Effector memory CD8-positive, alpha-beta T cell (primary cell): ENCODE data around the gene SYCP1.
"Not testable (repeated sequence)": the region's sequence is repeated elsewhere in the genome, so short reads cannot be mapped to it uniquely, and the experiment has no call there.

Experiments
- ATAC-seq: fragments of 150-1000 bp; cut with Tn5 transposase; replicated peaks from 2 replicates; pipeline ENCODE4 v1.10.0; 2021; ENCODE audit warnings: mild to moderate bottlenecking, moderate library complexity
- DNase-seq, 3 experiments: peaks; one replicate each; pipeline ENCODE4 v3.0.0; 2021
- H3K27ac Mint-ChIP-seq, 2 donors: one replicate each; pipeline ENCODE4 v1.8.0; 2022; ENCODE audit warnings: mild to moderate bottlenecking in 2 of 2, mixed read lengths in 2 of 2, moderate library complexity in 2 of 2
- H3K27me3 Mint-ChIP-seq, 2 donors: one replicate each; pipeline ENCODE4 v1.8.0; 2022; ENCODE audit warnings: mixed read lengths in 2 of 2
- H3K36me3 Mint-ChIP-seq: one replicate; pipeline ENCODE4 v1.8.0; 2022; ENCODE audit warnings: mild to moderate bottlenecking, moderate library complexity, mixed read lengths; ENCODE audit not compliant: insufficient read depth
- H3K4me1 Mint-ChIP-seq, 2 donors: one replicate each; pipeline ENCODE4 v1.8.0; 2022; ENCODE audit warnings: low read depth in 2 of 2, mixed read lengths in 2 of 2
- H3K4me3 Mint-ChIP-seq, 2 donors: one replicate each; pipeline ENCODE4 v1.8.0; 2022; ENCODE audit warnings: mild to moderate bottlenecking in 2 of 2, mixed read lengths in 2 of 2, moderate library complexity in 2 of 2
- H3K9me3 Mint-ChIP-seq, 2 donors: one replicate each; pipeline ENCODE4 v1.8.0; 2022; ENCODE audit warnings: mixed read lengths in 2 of 2

The SYCP1 gene

DNA sequence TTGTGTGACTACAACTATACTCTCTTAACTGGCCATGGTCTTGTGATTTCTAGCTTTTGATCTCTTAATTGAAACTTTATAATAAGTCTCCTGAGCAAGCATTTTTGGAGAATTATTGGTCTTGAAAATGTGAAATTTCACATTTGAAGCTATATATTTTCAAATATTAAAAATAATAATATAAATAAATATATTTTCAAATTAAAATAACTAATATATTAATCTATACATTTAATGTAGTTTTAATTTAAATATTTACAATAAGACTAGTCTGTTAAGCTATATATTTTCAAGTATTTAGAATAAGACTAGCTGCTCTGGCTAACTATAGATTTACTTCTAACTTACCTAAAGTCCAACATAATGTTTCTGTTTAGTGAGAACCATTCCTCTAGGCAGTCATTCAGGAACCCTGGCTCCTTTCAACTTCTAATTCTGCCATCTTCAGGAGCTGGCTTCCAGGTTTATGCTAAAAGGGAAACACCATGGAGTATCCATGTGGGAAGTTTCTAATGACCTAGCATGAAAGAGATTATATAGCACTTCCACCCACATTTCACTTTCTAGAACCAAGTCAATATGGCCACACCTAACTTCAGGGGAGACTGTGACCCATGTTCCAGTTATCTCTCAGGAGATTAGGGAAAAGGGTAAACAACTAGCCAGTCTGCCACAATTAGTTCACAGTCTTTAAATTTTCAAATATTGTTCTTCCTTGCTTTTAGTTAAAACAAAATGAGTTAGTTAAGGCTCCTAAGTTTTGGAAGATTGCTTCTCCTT lies 143.0 kb downstream of the SYCP1 start:
- no peak overlapping the region for H3K27ac Mint-ChIP-seq
- ATAC-seq (no peak), DNase-seq (no peak)
- H3K36me3 Mint-ChIP-seq = no peaks in the 10 kb centered on the region
- H3K4me3 Mint-ChIP-seq = no peak overlapping the region
- no peaks in the 10 kb centered on the region for H3K4me1 Mint-ChIP-seq
- peaks cover 5 to 6% of the 10 kb centered on the region in 2 donors for H3K27me3 Mint-ChIP-seq
- H3K9me3 Mint-ChIP-seq = no peaks in the 10 kb centered on the region

DNA sequence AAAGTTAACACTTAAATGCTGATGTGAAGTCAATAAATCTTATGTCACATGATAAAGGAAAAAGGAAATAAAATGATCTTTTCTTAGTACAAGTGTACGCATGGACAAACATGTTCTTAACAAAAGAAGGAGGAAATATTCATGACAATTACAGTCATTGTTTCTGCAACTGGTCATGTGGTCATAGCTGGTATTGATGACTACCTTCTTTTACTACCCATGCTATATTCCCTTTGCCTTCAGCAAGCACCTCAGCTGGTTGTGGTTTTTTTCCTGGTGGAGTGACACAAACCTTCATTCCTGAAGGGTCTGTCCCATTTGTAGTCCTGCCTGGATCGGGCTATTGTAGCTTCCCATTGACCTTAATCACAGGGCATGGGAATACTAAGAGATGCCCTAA lies 151.5 kb downstream of the SYCP1 start:
- no peak overlapping the region for H3K27ac Mint-ChIP-seq
- H3K9me3 Mint-ChIP-seq = no peaks in the 10 kb centered on the region
- DNase-seq = no peak
- H3K4me1 Mint-ChIP-seq = no peaks in the 10 kb centered on the region
- H3K27me3 Mint-ChIP-seq = peaks cover 25 to 28% of the 10 kb centered on the region in 2 donors
- H3K36me3 Mint-ChIP-seq = peaks cover 3% of the 10 kb centered on the region
- ATAC-seq = no peak
- H3K4me3 Mint-ChIP-seq = no peak overlapping the region

DNA sequence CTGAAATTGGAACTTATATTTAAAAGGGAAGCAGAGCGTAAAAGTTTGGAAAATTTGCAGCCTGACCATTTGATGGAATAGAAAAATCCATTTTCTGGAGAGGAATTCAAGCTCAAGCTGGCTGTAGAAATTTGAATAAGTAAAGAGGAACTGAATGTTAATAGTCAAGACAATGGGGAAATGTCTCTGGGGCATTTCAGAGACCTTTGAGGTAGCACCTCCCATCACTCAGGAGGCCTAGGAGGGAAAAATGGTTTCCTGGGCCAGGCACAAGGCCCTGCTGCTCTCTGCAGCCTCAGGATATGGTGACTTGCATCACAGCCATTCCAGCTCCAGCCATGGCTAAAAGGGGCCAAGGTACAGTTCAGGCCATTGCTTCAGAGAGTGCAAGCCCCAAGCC lies 157.3 kb downstream of the SYCP1 start:
- DNase-seq = no peak
- Mint-ChIP-seq H3K9me3 (no peaks in the 10 kb centered on the region), H3K27ac (no peak overlapping the region), H3K4me1 (no peaks in the 10 kb centered on the region), H3K27me3 (peaks cover 5 to 11% of the 10 kb centered on the region in 2 donors), H3K36me3 (no peaks in the 10 kb centered on the region), H3K4me3 (no peak overlapping the region)
- ATAC-seq = no peak

DNA sequence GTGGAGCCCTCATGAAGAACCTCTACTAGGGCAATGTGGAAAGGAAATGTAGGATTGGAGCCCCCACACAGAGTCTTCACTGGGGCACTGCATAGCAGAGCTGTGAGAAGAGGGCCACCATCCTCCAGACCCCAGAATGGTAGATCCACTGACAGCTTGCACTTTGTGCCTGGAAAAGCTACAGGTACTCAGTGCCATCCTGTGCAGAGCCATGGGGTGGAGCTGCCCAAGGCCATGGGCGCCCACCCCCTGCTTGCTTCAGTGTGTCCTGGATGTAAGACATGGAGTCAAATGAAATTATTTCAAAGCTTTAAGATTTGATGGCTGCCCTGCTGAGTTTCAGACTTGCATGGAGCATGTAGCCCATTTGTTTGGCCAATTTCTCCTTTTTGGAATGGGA lies 157.8 kb downstream of the SYCP1 start:
- H3K4me1 Mint-ChIP-seq = no peaks in the 10 kb centered on the region
- H3K9me3 Mint-ChIP-seq = no peaks in the 10 kb centered on the region
- DNase-seq = no peak
- H3K4me3 Mint-ChIP-seq = no peak overlapping the region
- no peak for ATAC-seq
- H3K27ac Mint-ChIP-seq = no peak overlapping the region
- H3K27me3 Mint-ChIP-seq = peaks cover under 1 to 7% of the 10 kb centered on the region in 2 donors
- no peaks in the 10 kb centered on the region for H3K36me3 Mint-ChIP-seq

DNA sequence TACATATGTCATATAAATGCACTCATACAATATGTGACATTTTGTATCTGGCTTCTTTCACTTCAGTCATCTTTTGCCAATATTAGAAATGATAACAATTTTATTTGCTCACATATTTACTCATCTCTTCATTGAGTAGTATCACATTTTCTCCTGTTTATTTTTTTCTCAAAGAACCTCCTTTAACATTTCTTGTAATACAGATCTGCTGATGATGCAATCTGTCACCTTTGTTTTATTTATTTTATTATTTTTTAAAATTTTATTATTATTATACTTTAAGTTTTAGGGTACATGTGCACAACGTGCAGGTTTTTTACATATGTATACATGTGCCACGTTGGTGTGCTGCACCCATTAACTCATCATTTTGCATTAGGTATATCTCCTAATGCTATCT lies 159.1 kb downstream of the SYCP1 start:
- Mint-ChIP-seq H3K27me3 (peaks cover 6 to 7% of the 10 kb centered on the region in 2 donors), H3K27ac (no peak overlapping the region), H3K4me3 (no peak overlapping the region), H3K4me1 (no peaks in the 10 kb centered on the region), H3K9me3 (peaks cover 0 to 5% of the 10 kb centered on the region in 2 donors), H3K36me3 (no peaks in the 10 kb centered on the region)
- DNase-seq (no peak), ATAC-seq (no peak)

DNA sequence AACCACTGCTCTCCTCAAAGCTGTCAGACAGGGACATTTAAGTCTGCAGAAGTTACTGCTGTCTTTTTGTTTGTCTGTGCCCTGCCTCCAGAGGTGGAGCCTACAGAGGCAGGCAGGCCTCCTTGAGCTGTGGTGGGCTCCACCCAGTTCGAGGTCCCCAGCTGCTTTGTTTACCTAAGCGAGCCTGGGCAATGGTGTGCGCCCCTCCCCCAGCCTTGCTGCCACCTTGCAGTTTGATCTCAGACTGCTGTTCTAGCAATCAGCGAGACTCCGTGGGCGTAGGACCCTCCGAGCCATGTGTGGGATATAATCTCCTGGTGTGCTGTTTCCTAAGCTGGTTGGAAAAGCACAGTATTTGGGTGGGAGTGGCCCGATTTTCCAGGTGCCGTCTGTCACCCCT lies 164.9 kb downstream of the SYCP1 start:
- not testable (repeated sequence) for DNase-seq, H3K27ac Mint-ChIP-seq, H3K4me1 Mint-ChIP-seq, ATAC-seq, H3K4me3 Mint-ChIP-seq, H3K9me3 Mint-ChIP-seq, H3K36me3 Mint-ChIP-seq
- peaks cover 39 to 47% of the 10 kb centered on the region in 2 donors for H3K27me3 Mint-ChIP-seq

DNA sequence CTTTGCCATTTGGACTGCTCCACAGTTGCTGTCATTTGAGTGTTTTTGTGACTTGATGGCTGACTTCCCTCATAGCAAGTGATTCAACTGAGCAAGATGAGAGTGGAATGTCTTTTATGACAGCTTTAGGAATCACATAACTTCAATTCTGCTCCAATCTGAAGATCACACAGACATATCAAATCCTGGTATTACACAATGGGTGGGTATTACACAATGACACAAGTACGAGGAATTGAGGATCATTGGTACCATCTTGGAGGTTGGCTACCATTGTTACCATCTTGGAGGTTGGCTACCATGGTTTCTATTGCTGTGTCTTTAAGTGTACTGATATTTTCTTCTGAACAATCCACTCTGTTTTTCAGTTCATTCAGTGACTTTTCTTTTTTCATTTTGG lies 166.5 kb downstream of the SYCP1 start:
- no peaks in the 10 kb centered on the region for H3K36me3 Mint-ChIP-seq

DNA sequence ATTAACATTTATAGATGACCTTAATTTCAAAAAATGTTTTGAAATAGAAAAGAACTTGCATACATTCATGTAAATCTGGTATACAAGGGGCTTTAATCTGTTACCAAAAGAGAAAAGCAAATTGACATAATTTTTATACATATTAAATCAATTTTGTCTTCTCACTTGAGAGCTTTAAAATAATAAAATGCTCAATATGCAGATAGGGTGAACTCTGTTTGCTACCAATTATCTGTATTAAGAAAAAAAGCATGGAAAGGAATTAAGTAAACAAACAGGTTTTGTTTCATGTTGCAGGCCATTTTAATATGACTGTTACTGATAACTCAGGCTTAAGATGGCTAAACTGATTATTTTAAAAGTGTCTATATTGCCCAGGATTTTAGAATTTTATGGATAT lies 168.9 kb downstream of the SYCP1 start:
- Mint-ChIP-seq H3K27me3 (peaks cover 43 to 51% of the 10 kb centered on the region in 2 donors), H3K9me3 (peaks cover 0 to 4% of the 10 kb centered on the region in 2 donors)
- no peak for ATAC-seq

More for the DNA sequence above, 166.5 kb downstream of the SYCP1 start:
- Mint-ChIP-seq H3K9me3 (peaks cover 0 to 7% of the 10 kb centered on the region in 2 donors), H3K27me3 (peaks cover 39 to 47% of the 10 kb centered on the region in 2 donors), H3K27ac (no peak overlapping the region), H3K4me1 (no peaks in the 10 kb centered on the region), H3K4me3 (no peak overlapping the region)
- ATAC-seq (no peak), DNase-seq (no peak)

DNA sequence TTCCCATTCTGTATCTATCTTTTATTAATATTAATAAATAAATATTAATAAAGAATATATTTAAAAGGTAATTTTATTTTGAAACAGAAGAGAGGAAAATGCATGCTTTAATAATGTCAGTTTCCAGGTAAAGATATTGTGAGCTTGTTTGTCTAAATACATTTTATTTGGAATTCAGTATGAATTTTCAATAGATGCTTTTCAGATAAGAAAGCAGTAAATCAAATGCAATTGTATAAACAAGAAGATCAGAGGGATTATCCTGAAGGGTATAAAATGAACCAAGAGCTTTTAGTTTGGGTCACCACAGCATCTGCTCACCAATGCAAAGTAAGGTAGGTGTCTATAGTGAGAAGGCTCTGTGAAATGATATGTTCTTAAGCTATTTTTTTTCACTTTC lies 174.9 kb downstream of the SYCP1 start, which contains the start of gene TSHB:
TSS of gene TSHB (plus strand) at position 301 of the 400 bp plus-strand sequence. CDS start 3,537 bp downstream, outside the sequence.
- Mint-ChIP-seq H3K9me3 (no peaks in the 10 kb centered on the region), H3K36me3 (no peaks in the 10 kb centered on the region), H3K4me1 (no peaks in the 10 kb centered on the region), H3K4me3 (no peak within 1 kb of the TSS), H3K27me3 (peaks cover 12 to 22% of the 10 kb centered on the region in 2 donors), H3K27ac (no peak within 1 kb of the TSS)
- no peak for DNase-seq
- ATAC-seq = no peak

More for the DNA sequence above, 168.9 kb downstream of the SYCP1 start:
- Mint-ChIP-seq H3K36me3 (no peaks in the 10 kb centered on the region), H3K4me1 (no peaks in the 10 kb centered on the region), H3K27ac (no peak overlapping the region), H3K4me3 (no peak overlapping the region)
- no peak for DNase-seq

DNA sequence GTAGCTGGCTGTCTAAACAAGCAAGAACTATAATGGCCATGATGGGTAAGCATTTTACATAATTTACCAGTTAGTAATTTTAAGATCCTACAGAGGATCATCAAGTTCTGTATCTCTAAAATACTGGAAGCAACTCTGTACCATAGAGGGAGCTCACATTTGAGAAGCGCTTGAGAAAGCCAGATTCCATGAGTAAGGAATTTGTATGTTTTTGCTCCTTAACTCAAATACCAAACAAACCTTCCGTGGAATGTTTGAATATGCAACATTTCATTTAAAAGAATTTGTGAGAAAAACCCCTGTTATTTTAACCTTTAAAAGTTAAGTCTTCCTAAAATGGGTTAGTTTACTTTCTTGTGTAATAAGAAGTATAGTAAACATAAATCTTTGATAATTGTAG lies 176.9 kb downstream of the SYCP1 start:
- ATAC-seq = no peak
- no peak for DNase-seq

DNA sequence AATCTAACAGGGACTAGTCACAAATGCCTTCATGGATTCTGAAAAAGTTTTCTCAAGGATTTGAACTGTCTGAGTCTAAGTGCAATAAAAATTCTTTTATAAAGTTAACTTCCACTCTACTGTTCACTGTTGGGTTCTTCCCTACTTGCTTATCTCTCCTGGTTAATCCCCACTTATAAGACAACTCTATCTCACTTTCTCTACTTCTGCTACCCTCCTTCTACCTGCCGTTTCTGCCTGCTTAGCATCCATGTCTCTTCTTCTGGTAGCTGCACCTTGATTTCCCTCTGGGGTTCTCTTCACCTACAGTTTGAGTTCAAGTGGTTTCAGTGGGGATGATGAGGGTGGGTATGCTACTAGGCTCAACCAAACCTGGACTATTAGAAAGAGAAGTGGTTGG lies 181.0 kb downstream of the SYCP1 start:
- no peak for DNase-seq
- Mint-ChIP-seq H3K27ac (no peak overlapping the region), H3K4me1 (no peaks in the 10 kb centered on the region), H3K4me3 (no peak overlapping the region), H3K36me3 (no peaks in the 10 kb centered on the region), H3K9me3 (no peaks in the 10 kb centered on the region), H3K27me3 (peaks cover 0 to under 1% of the 10 kb centered on the region in 2 donors)
- ATAC-seq = no peak

More for the DNA sequence above, 176.9 kb downstream of the SYCP1 start:
- H3K4me1 Mint-ChIP-seq = no peaks in the 10 kb centered on the region
- peaks cover 12 to 22% of the 10 kb centered on the region in 2 donors for H3K27me3 Mint-ChIP-seq
- H3K27ac Mint-ChIP-seq = no peak overlapping the region
- no peaks in the 10 kb centered on the region for H3K9me3 Mint-ChIP-seq
- no peak overlapping the region for H3K4me3 Mint-ChIP-seq
- H3K36me3 Mint-ChIP-seq = no peaks in the 10 kb centered on the region

DNA sequence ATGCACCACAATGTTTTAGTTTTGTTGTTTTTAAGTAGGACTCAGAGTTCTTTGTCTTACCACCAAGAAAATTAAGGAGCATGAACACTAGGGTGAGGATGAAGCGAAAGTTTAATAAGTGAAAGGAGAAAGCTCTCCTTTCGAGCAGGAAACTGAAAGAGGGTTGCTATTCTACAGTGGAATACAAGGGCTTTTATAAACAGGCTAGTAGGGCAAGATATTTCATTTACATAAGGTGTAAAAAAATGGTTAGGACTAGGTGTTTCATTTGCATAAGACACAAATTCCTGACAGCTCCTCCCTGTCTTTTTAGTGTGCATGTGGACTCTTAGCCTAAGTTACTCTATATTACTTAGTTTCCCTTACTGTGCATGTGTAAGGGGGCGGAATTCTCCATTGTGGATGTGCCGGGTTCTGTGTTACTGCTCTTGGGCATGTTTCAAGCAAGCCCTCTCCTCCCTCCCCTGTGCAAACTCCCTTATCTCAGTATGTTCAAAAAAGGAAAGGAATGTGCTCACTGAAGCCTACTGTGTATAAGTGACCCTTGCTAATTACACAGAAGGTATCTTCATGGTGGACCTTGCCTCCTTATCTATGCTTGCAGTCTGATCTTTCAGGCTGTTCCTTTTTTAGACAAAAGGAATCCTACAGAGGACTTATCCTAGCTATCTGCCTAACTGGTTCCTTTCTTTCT lies 182.3 kb downstream of the SYCP1 start:
- ATAC-seq (no peak), DNase-seq (no peak)
- Mint-ChIP-seq H3K4me1 (no peaks in the 10 kb centered on the region), H3K9me3 (no peaks in the 10 kb centered on the region), H3K36me3 (no peaks in the 10 kb centered on the region), H3K4me3 (no peak overlapping the region), H3K27me3 (no peaks in the 10 kb centered on the region), H3K27ac (no peak overlapping the region)

DNA sequence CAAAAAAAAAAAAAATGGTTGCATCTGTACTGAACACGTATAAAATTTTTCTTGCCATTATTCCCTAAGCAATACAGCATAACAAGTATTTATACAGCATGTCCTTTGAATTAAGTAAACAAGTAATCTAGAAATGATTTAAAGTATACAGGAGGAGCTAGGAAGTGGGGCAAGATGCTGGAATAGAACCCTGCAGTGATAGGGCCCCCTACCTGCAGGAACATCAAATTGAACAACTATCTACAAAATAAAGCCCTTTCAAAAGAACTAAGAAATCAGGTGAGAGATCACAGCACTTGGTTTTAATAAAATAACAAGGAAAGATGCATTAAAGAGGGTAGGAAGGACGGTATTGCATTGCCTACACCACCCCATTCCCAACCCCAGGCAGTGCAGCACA lies 185.8 kb downstream of the SYCP1 start:
- Mint-ChIP-seq H3K27ac (no peak overlapping the region), H3K4me1 (no peaks in the 10 kb centered on the region), H3K36me3 (no peaks in the 10 kb centered on the region), H3K27me3 (no peaks in the 10 kb centered on the region), H3K9me3 (peaks cover 0 to 2% of the 10 kb centered on the region in 2 donors), H3K4me3 (no peak overlapping the region)
- ATAC-seq (no peak), DNase-seq (no peak)

DNA sequence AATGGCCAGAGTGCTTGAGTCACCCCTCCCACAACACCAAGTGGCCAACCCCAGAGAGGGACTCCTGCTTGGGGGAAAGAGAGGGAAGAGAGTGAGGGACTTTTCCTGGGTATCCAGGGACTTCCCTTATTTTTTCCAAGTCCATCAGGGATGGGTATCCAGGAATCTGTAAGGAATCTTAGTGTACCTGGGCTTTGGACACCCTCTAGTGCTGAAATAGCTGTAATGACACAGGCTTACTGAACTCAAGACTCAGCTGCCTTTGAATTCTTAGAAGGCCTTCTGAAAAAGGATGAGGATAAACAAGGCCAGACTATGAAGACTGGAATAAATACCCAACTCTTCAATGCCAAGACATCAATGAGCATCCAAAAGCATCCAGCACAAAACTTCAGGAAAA lies 187.0 kb downstream of the SYCP1 start:
- H3K27me3 Mint-ChIP-seq = no peaks in the 10 kb centered on the region
- DNase-seq (no peak), ATAC-seq (no peak)
- H3K4me3 Mint-ChIP-seq = no peak overlapping the region
- no peaks in the 10 kb centered on the region for H3K36me3 Mint-ChIP-seq
- H3K27ac Mint-ChIP-seq = no peak overlapping the region
- no peaks in the 10 kb centered on the region for H3K4me1 Mint-ChIP-seq
- H3K9me3 Mint-ChIP-seq = peaks cover 0 to 2% of the 10 kb centered on the region in 2 donors
